Stimulated activated CD8-positive, alpha-beta memory T cell treated with anti-CD3 and anti-CD28 coated beads, Interleukin-15, amount 100 ng/mL, for 1 hour (primary cell): Measurements from ENCODE around the gene BEND3.
"Not testable (repeated sequence)": the region's sequence is repeated elsewhere in the genome, so short reads cannot be mapped to it uniquely, and the experiment has no call there.

Experiments
- DNase-seq: peaks from one replicate; pipeline ENCODE4 v3.0.0-alpha.2; 2020; ENCODE audit warnings: low read depth

The BEND3 gene

GRCh38 chr6:107032051-107032450 lies 83.3 kb downstream of the BEND3 start:
- DNase-seq, result no peak

GRCh38 chr6:107030151-107030550 lies 85.2 kb downstream of the BEND3 start:
- no peak for DNase-seq

- DNase-seq, result no peak
Observed at GRCh38 chr6:107026965-107027364, 88.3 kb downstream of the BEND3 start.

GRCh38 chr6:107021446-107022185 lies 93.7 kb downstream of the BEND3 start:
- DNase-seq, result no peak

GRCh38 chr6:107020239-107020638 lies 95.1 kb downstream of the BEND3 start:
- no peak for DNase-seq

GRCh38 chr6:107019628-107020027 lies 95.7 kb downstream of the BEND3 start:
- DNase-seq, result not testable (repeated sequence)

GRCh38 chr6:107019047-107019446 lies 96.3 kb downstream of the BEND3 start:
- no peak for DNase-seq
